ENCODE results near the gene BACH2.

DNA sequence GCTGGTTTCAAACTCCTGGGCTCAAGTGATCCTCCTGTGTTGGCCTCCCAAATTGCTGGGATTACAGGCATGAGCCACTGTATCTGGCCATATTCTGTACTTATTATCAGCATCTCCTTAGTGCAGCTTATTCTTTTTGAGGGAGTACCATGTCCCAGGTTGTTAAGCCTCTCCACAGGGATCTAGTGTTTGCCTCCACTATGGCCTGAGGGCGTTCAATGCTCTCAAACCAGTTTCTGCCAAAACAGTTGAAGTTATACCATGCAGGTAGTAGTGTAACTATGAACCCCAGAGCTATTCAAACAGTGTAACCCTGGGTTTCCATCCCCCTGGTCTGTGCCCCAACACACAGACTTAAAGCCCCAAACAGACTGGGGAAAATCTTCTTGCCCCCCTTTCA lies 81.7 kb downstream of the BACH2 start:
- TF ChIP-seq, protein P1, sequence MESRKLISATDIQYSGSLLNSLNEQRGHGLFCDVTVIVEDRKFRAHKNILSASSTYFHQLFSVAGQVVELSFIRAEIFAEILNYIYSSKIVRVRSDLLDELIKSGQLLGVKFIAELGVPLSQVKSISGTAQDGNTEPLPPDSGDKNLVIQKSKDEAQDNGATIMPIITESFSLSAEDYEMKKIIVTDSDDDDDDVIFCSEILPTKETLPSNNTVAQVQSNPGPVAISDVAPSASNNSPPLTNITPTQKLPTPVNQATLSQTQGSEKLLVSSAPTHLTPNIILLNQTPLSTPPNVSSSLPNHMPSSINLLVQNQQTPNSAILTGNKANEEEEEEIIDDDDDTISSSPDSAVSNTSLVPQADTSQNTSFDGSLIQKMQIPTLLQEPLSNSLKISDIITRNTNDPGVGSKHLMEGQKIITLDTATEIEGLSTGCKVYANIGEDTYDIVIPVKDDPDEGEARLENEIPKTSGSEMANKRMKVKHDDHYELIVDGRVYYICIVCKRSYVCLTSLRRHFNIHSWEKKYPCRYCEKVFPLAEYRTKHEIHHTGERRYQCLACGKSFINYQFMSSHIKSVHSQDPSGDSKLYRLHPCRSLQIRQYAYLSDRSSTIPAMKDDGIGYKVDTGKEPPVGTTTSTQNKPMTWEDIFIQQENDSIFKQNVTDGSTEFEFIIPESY (IDR thresholded peaks at IDR 0.05; ENCODE audit: extremely low read depth, insufficient replicate concordance, low read length): no peak
- TF ChIP-seq EZH2 (IDR thresholded peaks at IDR 0.05): no peak
- TF ChIP-seq EZH2phosphoT487 (IDR thresholded peaks at IDR 0.05; ENCODE audit: borderline replicate concordance): no peak
- TF ChIP-seq, protein P2, sequence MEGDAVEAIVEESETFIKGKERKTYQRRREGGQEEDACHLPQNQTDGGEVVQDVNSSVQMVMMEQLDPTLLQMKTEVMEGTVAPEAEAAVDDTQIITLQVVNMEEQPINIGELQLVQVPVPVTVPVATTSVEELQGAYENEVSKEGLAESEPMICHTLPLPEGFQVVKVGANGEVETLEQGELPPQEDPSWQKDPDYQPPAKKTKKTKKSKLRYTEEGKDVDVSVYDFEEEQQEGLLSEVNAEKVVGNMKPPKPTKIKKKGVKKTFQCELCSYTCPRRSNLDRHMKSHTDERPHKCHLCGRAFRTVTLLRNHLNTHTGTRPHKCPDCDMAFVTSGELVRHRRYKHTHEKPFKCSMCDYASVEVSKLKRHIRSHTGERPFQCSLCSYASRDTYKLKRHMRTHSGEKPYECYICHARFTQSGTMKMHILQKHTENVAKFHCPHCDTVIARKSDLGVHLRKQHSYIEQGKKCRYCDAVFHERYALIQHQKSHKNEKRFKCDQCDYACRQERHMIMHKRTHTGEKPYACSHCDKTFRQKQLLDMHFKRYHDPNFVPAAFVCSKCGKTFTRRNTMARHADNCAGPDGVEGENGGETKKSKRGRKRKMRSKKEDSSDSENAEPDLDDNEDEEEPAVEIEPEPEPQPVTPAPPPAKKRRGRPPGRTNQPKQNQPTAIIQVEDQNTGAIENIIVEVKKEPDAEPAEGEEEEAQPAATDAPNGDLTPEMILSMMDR (IDR thresholded peaks at IDR 0.05 in 2 of 3, conservative IDR thresholded peaks at IDR 0.05 in 1 of 3; ENCODE audit: borderline replicate concordance in 1 of 3, insufficient read depth in 1 of 3, low read depth in 2 of 3, low read length in 2 of 3): no peak
- no peak for TF ChIP-seq SIN3A (IDR thresholded peaks at IDR 0.05; ENCODE audit: low read depth)
- TF ChIP-seq POLR2A (IDR thresholded peaks at IDR 0.05; ENCODE audit: borderline replicate concordance, extremely low read depth, insufficient read depth, insufficient read length): no peak
- TF ChIP-seq JUND (IDR thresholded peaks at IDR 0.05): no peak
- TF ChIP-seq, protein P3, sequence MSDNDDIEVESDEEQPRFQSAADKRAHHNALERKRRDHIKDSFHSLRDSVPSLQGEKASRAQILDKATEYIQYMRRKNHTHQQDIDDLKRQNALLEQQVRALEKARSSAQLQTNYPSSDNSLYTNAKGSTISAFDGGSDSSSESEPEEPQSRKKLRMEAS (IDR thresholded peaks at IDR 0.05): no peak
- TF ChIP-seq FOSL1 (IDR thresholded peaks at IDR 0.05; ENCODE audit: low read depth): no peak
- no peak for TF ChIP-seq ZNF274 (IDR thresholded peaks at IDR 0.05; ENCODE audit: low read depth, low read length)
- no peak for TF ChIP-seq POLR2AphosphoS5 (IDR thresholded peaks at IDR 0.05; ENCODE audit: low read depth, low read length)
- TF ChIP-seq RAD21 (IDR thresholded peaks at IDR 0.05; ENCODE audit: low read depth): no peak
- TF ChIP-seq SP1 (IDR thresholded peaks at IDR 0.05; ENCODE audit: low read depth): no peak

Data from HCT116 (cell line).